ENCODE results near the gene EFHB.
A peak's percentile ranks its signal among the peaks of the same experiment; 100 is the strongest.
"Not testable (repeated sequence)": the region's sequence is repeated elsewhere in the genome, so short reads cannot be mapped to it uniquely, and the experiment has no call there.

Gene EFHB

GRCh38 chr3:19866751-19867347 lies 67.2 kb downstream of the EFHB start:
- TF ChIP-seq CTCF (IDR thresholded peaks at IDR 0.05; ENCODE audit: control insufficient read depth, extremely low read depth, insufficient read depth), result peak; percentile 88
- no peak overlapping the region for H3K4me3 ChIP-seq (ENCODE audit: low read depth, low read length)
- DNase-seq (ENCODE audit: low read depth), result peak; percentile 49

GRCh38 chr3:19855318-19855717 lies 78.7 kb downstream of the EFHB start:
- DNase-seq (ENCODE audit: low read depth); H3K4me3 ChIP-seq (ENCODE audit: low read depth, low read length): not testable (repeated sequence)

GRCh38 chr3:19846609-19847008 lies 87.4 kb downstream of the EFHB start:
- not testable (repeated sequence) for DNase-seq (ENCODE audit: low read depth); H3K4me3 ChIP-seq (ENCODE audit: low read depth, low read length)
